A375 (cell line): ENCODE data around the gene ZMAT3. TPM values are rescaled to one million over a fixed set of nuclear protein-coding genes. Genes with fewer than 3 reads are reported as not detected.

Source experiments
- small RNA-seq: library from RNA; depleted of rRNA; stranded (forward); fragments of <200 nt; gene quantifications from one replicate; pipeline ENCODE3, GENCODE V24; 2014
- total RNA-seq: library from RNA; depleted of rRNA; stranded (reverse); fragments of >200 nt; shearing (Covaris generic); gene quantifications from 2 replicates; pipeline ENCODE4 v1.2.3, GENCODE V29; 2014; rRNA removed

The ZMAT3 gene
- 1.9 and 3.3 TPM in 2 replicates for total RNA-seq

DNA sequence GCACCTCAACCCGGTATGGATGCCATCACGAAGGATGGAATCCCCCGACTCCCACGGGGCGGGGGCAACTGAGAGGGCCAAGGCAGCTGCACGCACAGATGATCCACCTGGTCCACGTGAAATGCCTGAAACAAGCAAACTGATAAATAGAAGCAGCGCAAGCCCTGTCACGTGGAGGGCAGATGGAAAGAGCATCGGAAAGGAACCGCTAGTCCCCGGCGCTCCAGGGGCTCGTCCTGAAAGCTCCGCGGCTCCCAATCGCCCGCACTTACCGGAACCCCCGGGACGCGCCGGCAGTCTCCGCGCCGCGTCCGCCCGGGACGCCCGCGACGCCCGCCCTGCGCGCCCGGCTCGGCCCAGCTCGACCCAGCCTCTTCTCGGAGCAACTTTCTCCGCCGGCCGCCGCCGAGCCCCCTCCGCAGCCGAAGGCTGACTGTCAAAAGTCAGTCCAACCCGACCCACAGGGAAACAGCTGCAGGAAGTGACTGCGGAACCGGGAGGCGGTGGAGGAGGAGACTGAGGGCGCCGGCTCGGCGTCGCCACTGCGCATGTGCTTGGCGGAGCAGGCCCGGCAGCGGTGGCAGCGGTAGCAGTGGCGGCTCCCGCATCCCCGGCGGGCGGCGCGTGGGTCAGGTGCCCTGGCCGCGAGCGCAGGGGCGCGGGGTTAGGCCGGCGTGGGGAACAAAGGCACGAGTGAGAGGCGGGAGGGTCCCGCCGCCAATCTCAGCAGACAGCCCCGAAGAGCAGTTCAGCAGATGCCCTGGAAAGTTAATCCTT is at the start of gene ZMAT3:
TSS of gene ZMAT3 (minus strand) at position 487 of the 777 bp plus-strand sequence. CDS start 4,057 bp downstream, outside the sequence.

Small RNAs within 50 kb of the gene (small RNA-seq; reads per million reads assigned to genes)
- gene RF00019, result not detected

Other genes starting within 250 kb of the ZMAT3 start
- gene PIK3CA, start 76.5 kb upstream of the ZMAT3 start, total RNA-seq, result 8.0 and 11.4 TPM in 2 replicates
- 1.1 TPM in 2 replicates for gene KCNMB3, start 179.3 kb upstream of the ZMAT3 start, total RNA-seq